PC-3 (cell line): ENCODE measurements around the gene PANK4.

Experiments used
- EZH2 ChIP-seq: fragments of 300-600 bp; sonication (generic); IDR thresholded peaks from one replicate; pipeline ENCODE4 v1.6.1; 2017; ENCODE audit warnings: antibody characterized with exemption, mild to moderate bottlenecking, low read length; ENCODE audit not compliant: unreplicated experiment
- TF ChIP-seq, protein P1 (sequence below): fragments of 300-600 bp; sonication (generic); conservative IDR thresholded peaks from 2 replicates; pipeline ENCODE4 v1.5.1; 2017; ENCODE audit warnings: antibody characterized with exemption, low read depth, mild to moderate bottlenecking, low read length

DNA sequence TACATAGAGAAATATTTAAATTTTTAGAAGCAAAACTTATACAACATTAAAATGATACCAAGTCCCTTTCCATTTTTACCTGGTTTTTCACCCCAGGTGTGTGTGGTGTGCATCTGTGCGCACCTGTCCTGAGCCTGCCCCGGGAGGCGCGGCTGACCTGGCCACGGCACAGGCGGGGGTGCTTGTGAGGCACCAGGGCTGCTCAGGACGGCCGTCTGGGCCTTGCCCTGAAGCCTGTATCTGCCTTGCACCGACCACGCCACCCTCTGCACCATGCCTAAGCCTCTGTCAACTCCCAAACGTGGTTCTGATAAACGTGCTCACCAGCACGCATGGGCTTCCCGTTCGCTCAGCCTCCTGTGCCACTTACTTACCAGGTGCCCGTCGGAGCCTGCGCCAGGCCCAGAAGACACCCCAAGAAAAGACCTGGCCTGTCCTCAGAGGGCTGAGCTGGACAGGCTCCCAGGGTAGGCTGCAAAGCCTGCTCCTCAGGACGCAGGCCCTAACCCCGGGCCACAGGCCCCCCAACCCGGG, 20.9 kb downstream of the PANK4 start:
- TF ChIP-seq, protein P1, sequence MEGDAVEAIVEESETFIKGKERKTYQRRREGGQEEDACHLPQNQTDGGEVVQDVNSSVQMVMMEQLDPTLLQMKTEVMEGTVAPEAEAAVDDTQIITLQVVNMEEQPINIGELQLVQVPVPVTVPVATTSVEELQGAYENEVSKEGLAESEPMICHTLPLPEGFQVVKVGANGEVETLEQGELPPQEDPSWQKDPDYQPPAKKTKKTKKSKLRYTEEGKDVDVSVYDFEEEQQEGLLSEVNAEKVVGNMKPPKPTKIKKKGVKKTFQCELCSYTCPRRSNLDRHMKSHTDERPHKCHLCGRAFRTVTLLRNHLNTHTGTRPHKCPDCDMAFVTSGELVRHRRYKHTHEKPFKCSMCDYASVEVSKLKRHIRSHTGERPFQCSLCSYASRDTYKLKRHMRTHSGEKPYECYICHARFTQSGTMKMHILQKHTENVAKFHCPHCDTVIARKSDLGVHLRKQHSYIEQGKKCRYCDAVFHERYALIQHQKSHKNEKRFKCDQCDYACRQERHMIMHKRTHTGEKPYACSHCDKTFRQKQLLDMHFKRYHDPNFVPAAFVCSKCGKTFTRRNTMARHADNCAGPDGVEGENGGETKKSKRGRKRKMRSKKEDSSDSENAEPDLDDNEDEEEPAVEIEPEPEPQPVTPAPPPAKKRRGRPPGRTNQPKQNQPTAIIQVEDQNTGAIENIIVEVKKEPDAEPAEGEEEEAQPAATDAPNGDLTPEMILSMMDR = no peak
- TF ChIP-seq EZH2 = no peak
